Measurements from ENCODE around the gene PPP1R3D.

The PPP1R3D gene

DNA sequence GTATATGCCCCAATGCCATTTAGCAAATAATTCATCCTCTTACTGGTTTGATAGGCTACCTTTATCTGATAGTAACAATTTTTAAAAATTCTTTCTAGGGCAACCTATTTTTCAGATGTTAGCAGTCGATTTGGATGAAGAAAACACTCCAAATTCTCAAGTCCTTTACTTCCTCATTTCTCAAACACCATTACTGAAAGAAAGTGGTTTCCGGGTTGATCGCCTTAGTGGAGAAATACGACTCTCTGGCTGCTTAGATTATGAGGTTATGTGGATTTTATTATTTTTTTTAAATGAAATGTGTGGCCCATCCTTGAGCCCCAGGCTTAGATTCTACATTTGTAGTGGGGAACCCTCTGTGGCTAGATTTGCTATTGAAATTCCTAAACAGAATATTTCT is 44.4 kb upstream of the PPP1R3D start:
- Histone ChIP-seq H3K36me3 (ENCODE audit: control insufficient read depth, insufficient read depth, low read length) (no peaks in the 10 kb centered on the region), H3K27me3 (replicated peaks; ENCODE audit: control insufficient read depth, insufficient read depth, low read length) (no peaks in the 10 kb centered on the region), H3K4me3 (replicated peaks; ENCODE audit: low read depth, low read length) (no peak overlapping the region)
- no peak for TF ChIP-seq CTCF (IDR thresholded peaks at IDR 0.05; ENCODE audit: insufficient read depth, low read length, poor library complexity, severe bottlenecking)
- DNase-seq (ENCODE audit: extremely low read depth, insufficient read length), result no peak

GRCh38 chr20:59983076-59983475 is 43.0 kb upstream of the PPP1R3D start:
- Histone ChIP-seq H3K27me3 (replicated peaks; ENCODE audit: control insufficient read depth, insufficient read depth, low read length) (no peaks in the 10 kb centered on the region), H3K4me3 (replicated peaks; ENCODE audit: low read depth, low read length) (no peak overlapping the region), H3K36me3 (ENCODE audit: control insufficient read depth, insufficient read depth, low read length) (no peaks in the 10 kb centered on the region)
- TF ChIP-seq CTCF (IDR thresholded peaks at IDR 0.05; ENCODE audit: insufficient read depth, low read length, poor library complexity, severe bottlenecking), result no peak
- no peak for DNase-seq (ENCODE audit: extremely low read depth, insufficient read length)

- no peak for TF ChIP-seq CTCF (IDR thresholded peaks at IDR 0.05; ENCODE audit: insufficient read depth, low read length, poor library complexity, severe bottlenecking)
- no peak overlapping the region for H3K4me3 ChIP-seq (replicated peaks; ENCODE audit: low read depth, low read length)
- no peaks in the 10 kb centered on the region for H3K27me3 ChIP-seq (replicated peaks; ENCODE audit: control insufficient read depth, insufficient read depth, low read length)
- H3K36me3 ChIP-seq (ENCODE audit: control insufficient read depth, insufficient read depth, low read length), result no peaks in the 10 kb centered on the region
- DNase-seq (ENCODE audit: extremely low read depth, insufficient read length), result no peak
These were observed 37.0 kb upstream of the PPP1R3D start for GRCh38 chr20:59977086-59977485.

GRCh38 chr20:59976156-59976782 is 36.2 kb upstream of the PPP1R3D start:
- no peak for TF ChIP-seq CTCF (IDR thresholded peaks at IDR 0.05; ENCODE audit: insufficient read depth, low read length, poor library complexity, severe bottlenecking)
- Histone ChIP-seq H3K27me3 (replicated peaks; ENCODE audit: control insufficient read depth, insufficient read depth, low read length) (no peaks in the 10 kb centered on the region), H3K36me3 (ENCODE audit: control insufficient read depth, insufficient read depth, low read length) (no peaks in the 10 kb centered on the region), H3K4me3 (replicated peaks; ENCODE audit: low read depth, low read length) (no peak overlapping the region)
- DNase-seq (ENCODE audit: extremely low read depth, insufficient read length), result no peak

GRCh38 chr20:59972037-59972801 is 32.1 kb upstream of the PPP1R3D start:
- TF ChIP-seq CTCF (IDR thresholded peaks at IDR 0.05; ENCODE audit: insufficient read depth, low read length, poor library complexity, severe bottlenecking), result no peak
- DNase-seq (ENCODE audit: extremely low read depth, insufficient read length), result no peak

More at GRCh38 chr20:59972037-59972801, 32.1 kb upstream of the PPP1R3D start:
- Histone ChIP-seq H3K36me3 (ENCODE audit: control insufficient read depth, insufficient read depth, low read length) (no peaks in the 10 kb centered on the region), H3K4me3 (replicated peaks; ENCODE audit: low read depth, low read length) (no peak overlapping the region), H3K27me3 (replicated peaks; ENCODE audit: control insufficient read depth, insufficient read depth, low read length) (no peaks in the 10 kb centered on the region)

Data from GM06990 (cell line).